Testis (tissue), 2 donors: ENCODE data around the gene CRIM1.

Experiments
- POLR2A ChIP-seq: fragments of 450-650 bp; IDR thresholded peaks from one replicate; pipeline ENCODE4 v1.6.1; 2017; ENCODE audit warnings: antibody characterized with exemption, mild to moderate bottlenecking, moderate library complexity
- TF ChIP-seq, protein P1 (sequence below), 3 experiments: fragments of 450-650 bp in 2 of 3; fragments of 200-600 bp in 1 of 3; sonication (generic) in 1 of 3; IDR thresholded peaks; one replicate each; pipeline ENCODE4 v1.5.1; 2016 to 2019; ENCODE audit warnings: antibody characterized with exemption in 3 of 3, mild to moderate bottlenecking in 2 of 3, moderate library complexity in 1 of 3

- TF ChIP-seq, protein P1, sequence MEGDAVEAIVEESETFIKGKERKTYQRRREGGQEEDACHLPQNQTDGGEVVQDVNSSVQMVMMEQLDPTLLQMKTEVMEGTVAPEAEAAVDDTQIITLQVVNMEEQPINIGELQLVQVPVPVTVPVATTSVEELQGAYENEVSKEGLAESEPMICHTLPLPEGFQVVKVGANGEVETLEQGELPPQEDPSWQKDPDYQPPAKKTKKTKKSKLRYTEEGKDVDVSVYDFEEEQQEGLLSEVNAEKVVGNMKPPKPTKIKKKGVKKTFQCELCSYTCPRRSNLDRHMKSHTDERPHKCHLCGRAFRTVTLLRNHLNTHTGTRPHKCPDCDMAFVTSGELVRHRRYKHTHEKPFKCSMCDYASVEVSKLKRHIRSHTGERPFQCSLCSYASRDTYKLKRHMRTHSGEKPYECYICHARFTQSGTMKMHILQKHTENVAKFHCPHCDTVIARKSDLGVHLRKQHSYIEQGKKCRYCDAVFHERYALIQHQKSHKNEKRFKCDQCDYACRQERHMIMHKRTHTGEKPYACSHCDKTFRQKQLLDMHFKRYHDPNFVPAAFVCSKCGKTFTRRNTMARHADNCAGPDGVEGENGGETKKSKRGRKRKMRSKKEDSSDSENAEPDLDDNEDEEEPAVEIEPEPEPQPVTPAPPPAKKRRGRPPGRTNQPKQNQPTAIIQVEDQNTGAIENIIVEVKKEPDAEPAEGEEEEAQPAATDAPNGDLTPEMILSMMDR (IDR thresholded peaks at IDR 0.05): no peak
- TF ChIP-seq POLR2A: no peak
These were observed 189.2 kb downstream of the CRIM1 start for GRCh38 chr2:36544638-36545338.
